22Rv1 (cell line): ENCODE data around the gene CDC42BPB.

Experiments
- H3K27ac ChIP-seq: fragments of 450-650 bp; 2 replicates; pipeline ENCODE4 v1.5.1; 2017
- CTCF ChIP-seq: fragments of 450-650 bp; IDR thresholded peaks from 2 replicates; pipeline ENCODE4 v1.5.1; 2017; ENCODE audit warnings: mild to moderate bottlenecking
- ZFX ChIP-seq: fragments of 450-650 bp; IDR thresholded peaks from 2 replicates; pipeline ENCODE4 v1.6.1; 2017; ENCODE audit warnings: antibody characterized with exemption, borderline replicate concordance

The CDC42BPB gene

DNA sequence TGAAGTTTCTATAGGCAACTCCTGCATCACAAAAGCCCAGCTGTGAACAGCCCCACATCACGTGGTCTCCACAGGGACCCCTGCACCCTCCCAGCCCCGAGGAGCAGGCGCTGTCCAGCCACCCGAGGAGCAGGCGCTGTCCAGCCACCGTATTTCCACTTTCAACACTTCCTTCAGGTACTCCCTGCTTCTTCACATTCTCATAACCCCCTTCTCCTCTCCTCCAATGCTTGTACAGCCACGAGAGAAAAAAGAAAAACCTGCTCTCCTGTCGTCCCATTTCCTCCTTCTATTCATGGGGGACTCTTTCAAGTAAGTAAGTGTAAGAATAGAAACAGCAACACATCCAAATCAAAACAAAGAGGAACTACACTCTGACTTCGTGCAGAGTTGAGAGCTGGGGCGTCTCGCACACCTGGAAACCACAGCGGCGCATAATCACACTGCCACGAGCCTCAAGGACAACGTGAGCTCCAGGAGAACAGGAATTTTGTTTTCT is 11.9 kb downstream of the CDC42BPB start:
- TF ChIP-seq ZFX (no peak), CTCF (no peak)
- no peak overlapping the region for H3K27ac ChIP-seq

- TF ChIP-seq CTCF (no peak), ZFX (no peak)
- no peak overlapping the region for H3K27ac ChIP-seq
These were observed 13.9 kb downstream of the CDC42BPB start for GRCh38 chr14:103043257-103044015.

DNA sequence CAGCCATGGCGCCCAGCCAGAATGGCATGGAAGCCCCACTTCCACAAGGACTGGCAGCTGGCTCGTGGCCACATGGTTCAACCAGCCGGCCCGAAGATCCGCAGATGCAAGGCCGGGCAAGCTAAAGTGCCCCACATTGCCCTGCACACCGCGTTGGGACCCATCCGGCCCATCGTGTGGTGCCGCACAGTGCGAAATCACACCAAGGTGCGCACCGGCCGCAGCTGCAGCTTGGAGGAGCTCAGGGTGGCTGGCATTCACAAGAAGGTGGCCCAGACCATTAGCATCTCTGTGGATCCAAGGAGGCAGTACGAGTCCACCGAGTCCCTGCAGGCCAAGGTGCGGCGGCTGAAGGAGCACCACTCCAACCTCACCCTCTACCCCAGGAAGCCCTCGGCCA is 15.9 kb downstream of the CDC42BPB start:
- no peak for TF ChIP-seq CTCF
- TF ChIP-seq ZFX = no peak
- H3K27ac ChIP-seq = no peak overlapping the region

DNA sequence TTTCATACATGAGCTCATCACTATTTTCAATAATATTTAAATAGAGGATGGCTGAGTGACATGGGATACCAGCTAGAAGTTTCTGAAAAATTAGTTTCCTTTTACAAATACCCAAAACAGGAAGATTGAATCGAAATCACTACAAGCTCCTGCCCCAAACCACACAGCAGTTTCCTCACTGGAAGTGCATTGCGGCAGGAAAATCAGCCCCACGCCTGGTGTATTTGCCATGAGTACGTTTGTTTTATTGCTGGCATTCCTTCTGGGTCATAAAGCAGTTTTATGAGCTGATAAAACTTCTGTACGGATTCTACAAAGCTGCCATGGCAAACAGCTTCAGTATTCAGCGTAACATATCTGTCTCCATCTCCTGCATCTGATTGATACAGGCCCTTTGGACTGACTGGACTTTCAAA is 23.7 kb downstream of the CDC42BPB start:
- peak overlapping the region; percentile 71 for H3K27ac ChIP-seq
- TF ChIP-seq ZFX (no peak), CTCF (no peak)

- TF ChIP-seq CTCF (peak; percentile 66), ZFX (no peak)
These were observed 25.4 kb downstream of the CDC42BPB start for GRCh38 chr14:103031956-103032355.

DNA sequence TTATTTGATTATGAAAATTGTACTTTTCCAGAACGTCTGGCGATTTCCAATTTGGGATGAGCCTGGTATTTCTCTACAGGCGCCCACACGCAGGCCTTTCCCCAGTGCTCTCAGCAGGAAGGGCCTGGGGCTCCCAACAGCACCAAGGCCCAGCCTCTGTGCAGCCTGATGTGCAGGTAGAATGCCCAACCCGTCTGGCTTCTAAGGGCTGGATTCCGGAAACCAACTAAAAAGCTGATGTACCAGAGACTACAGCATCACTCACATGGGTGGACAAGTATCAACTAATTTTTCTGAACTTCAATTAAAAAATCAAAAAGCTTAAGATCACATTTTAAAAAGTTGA is 25.8 kb downstream of the CDC42BPB start:
- H3K27ac ChIP-seq = peak overlapping the region; percentile 52
- no peak for TF ChIP-seq ZFX
- TF ChIP-seq CTCF = no peak

More at GRCh38 chr14:103031956-103032355, 25.4 kb downstream of the CDC42BPB start:
- peak overlapping the region; percentile 52 for H3K27ac ChIP-seq

DNA sequence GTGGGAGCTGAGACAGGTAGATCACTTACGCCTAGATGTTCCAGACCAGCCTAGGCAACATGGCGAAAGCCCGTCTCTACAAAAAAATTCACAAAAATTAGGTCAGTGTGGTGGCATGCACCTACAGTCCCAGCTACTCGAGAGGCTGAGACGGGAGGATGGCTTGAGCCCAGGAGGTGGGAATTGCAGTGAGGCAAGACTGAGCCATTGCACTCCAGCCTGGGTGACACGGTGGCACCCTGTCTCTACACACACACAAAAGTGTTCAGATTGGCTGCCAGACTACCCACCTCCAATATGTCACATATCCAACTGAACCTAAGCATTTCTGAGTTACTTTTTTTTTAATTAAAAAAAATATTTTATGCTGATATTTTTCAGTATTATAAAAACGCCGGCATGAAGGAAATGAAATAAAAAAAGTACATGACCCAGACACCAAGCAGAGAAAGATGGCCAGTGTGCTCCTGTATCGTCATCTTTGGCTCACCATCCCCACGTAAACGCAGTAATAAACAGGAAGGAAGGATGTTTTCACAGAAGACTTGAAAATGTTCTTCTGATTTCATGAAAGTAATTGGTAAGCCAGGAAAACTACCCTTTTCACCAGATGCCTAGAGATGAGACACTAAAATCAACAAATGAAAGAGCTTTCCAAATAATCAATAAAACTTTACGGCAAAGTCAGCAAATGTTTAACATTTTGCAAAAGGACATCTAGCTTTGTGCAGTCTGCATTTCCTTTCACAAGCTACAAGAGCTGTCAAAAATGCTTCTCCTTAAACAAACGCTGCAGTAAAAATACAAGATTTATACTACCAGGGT is 26.4 kb downstream of the CDC42BPB start:
- no peak for TF ChIP-seq CTCF
- no peak for TF ChIP-seq ZFX
- peak overlapping the region; percentile 52 for H3K27ac ChIP-seq
